HG02970 (cell line): Measurements from ENCODE around the gene FANCE.
"Not testable (repeated sequence)": the region's sequence is repeated elsewhere in the genome, so short reads cannot be mapped to it uniquely, and the experiment has no call there.

Source experiments
- ATAC-seq: cut with Tn5 transposase; IDR thresholded peaks from one replicate; pipeline ENCODE4 v1.9.1; 2021; ENCODE audit warnings: mild to moderate bottlenecking, moderate library complexity, moderate number of reproducible peaks; ENCODE audit not compliant: unreplicated experiment, low FRiP score

The FANCE gene

DNA sequence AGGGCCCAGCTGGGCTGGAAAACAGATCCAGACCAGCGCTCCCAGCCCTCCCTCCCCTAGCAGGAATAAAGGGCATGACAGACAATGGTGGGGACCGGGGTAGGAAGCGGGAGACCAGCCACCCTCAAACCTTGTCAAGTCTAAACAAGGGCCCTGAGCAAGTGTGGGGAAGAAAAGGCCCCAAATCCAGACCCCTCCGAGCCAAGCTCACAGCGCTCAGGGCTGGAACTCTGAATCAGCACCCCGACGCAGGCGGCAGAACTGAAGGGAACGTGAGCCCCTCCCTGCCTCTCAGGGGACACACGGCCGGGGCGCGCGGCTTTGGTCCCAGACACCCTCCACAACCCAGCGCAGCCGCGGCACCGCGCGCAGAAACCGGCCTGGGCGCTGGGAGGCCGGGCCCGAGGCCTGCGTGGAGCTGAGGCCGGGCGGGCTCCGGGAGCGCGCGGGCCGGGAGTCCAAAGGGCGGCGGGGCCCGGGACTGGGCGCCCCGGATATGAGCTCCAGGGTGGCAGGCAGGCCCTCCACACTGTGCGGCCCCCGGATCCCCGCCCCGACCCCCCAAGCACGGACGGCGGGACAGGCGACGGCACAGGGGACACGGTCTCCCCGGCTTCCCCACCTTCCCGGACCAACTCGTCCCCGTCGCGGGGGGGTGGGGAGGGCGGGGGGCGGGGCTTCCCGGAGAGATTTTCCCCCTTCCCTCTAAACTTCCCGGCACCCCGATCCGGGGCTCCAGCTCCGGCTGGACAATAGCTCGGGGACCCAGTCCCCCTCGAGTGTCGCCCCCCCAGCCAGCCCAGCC, 44.1 kb downstream of the FANCE start:
- ATAC-seq: no peak

DNA sequence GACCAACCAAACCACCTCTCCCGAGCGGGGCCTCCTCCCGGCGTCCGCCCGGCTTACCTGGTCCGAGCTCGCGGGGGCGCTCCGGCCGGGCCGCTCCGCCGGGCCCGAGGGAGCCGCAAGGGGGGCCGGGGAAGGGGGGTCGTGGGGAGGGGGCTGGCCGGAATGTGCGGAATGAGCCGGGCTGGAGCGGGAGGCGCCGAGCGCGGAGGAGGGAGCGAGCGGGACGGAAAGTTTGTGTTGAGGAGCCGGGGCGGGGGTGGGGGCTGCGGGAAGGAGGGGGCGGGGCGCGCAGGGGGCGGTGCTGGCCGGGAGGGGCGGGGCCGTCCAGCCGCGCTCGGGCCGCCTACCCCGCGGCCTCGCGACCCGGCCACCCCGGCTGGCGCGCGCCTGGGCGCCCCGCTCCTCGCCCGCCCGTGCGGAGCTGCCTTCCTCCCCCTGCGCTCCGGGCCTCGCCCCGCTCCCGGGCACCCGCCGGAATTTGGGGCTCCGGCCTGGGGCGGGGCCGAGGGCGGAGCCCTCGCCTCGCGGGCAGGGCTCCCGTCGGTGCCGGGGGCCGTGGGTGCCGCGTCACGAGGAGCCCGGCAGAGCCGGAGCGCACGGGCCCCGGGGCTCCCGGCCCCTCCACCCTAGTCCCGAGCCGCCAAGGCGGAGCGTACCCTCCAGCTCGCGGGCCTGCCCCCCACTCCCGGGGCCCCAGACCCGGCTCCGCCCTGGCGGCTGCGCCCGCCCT, 44.9 kb downstream of the FANCE start, which contains the start of gene TEAD3:
Gene TEAD3 (minus strand): TSS at position 239 of the 730 bp plus-strand sequence.
- no peak for ATAC-seq

DNA sequence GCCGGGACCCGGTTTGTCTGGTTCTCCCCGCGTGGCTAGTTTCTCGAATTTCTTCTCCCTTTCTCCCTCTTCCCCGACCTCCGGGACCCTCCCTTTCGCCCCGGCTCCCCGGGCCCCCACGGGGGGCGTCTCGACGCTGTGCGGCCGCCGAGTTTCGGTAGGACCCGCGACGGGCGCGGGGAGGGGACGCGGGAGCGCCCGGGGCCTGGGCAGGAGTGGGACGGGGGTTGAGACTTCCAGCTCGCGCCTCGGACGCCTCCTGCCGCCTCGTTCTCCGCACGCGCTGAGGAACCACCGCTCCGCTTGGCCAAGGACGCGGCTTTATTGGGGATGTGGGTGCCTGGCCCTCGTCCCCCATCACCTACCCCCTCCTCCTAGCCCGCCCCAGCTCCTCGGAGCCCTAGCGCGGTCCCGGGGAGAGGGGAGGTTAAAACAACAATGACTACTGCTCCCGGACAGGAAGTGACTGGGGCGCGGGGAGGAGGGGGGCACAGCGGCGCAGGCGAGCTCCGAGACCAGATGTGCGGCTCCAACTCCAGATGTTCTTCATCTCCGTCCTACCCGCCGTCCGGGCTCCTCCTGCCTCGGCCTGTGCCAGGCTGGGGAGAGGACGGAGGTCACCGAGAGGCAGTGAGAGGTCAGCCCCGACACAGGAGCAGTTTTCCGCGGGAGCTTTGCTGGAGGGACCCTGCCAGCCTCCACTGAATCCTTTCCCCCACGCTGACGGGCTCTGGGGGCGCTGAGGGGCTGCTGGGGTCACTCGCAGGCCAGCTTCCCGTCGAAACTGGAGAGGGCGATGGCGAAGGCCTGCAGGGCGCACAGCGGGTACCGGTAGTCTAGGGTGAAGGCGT, 45.7 kb downstream of the FANCE start:
- no peak for ATAC-seq

DNA sequence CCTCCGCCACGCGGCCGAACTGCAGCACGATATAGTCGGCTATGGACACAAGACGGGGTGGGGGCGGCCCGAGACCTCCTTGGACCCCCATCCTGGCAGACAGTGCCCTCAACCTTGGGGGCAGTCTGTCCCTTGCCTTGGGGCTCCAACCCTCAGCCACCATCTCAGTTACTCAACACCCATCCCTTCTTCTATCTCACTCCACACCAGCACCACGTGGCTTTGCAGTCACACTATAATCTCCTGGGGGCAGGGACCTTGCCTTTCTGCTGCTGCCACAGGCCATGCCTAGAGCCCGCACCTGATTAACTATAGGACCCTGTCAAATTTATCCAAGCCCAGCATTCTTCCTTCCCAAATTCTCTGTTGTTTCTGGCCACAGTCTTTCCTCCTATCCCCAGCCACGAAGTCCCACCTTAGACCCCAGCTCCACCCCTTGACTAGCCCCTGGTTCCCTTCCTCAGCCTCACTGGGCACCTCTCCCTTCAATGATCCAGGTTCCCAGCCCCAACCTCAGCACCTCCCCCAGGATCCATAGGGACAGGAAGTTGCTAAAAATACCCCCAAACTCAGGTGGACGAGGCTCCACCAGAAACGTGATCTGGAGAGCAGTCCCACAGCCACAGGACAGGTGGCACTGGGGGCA, 46.4 kb downstream of the FANCE start:
- ATAC-seq: no peak

DNA sequence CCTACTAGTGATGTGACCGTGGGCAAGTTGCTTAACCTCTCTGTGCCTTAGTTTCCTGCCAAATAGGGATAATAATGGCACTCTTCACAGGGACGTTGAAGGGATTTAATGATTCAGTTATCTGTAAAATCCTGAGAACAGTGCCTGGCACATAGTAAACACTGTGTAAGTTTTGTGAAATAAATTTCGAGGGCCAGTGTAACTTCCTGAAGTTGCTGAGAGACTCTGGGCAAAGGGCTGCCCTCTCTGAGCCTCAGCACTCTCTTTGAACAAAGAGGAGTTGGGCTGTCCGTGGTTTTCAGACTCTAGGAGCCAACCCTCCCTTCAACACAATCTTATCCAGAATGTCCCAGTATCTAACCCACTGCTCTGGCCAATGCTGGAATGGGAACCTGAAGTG, 47.2 kb downstream of the FANCE start:
- ATAC-seq: no peak

DNA sequence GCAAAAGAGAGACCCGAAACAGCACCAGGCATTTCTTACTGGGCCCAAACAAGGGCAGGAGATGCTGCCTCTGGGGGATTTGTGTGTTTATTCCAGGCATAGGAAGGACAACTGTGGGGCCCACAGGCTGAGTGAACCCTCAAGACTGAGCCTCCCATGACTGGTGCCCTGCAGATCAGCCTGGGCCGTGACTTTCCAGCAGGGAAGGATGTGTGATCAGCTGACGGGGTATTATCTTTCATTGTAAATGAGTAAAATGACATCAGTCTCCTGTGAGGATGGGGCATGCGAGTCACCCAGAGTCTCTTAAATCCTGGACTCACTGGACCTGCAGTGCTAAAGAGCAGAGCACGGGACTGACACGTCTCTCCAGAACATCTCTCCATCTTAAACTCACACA, 48.6 kb downstream of the FANCE start:
- no peak for ATAC-seq

DNA sequence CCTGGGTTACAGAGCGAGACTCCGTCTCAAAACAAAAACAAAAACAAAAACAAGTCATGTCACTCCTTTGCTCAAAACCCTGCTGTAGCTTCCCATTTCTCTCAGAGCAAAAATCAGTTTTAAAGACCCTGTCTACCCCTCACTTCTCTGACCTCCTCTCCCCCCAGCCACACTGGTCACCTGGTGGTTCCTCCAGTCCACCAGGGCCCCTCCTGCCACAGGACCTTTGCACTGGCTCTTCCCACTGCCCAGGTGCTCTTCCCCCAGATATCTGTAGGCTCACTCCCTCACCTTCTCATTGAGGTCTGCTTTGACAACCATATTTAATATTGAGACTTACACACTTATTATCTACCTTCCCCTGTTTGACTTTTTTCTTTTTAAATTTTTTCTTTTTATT, 49.6 kb downstream of the FANCE start:
- ATAC-seq: no peak

DNA sequence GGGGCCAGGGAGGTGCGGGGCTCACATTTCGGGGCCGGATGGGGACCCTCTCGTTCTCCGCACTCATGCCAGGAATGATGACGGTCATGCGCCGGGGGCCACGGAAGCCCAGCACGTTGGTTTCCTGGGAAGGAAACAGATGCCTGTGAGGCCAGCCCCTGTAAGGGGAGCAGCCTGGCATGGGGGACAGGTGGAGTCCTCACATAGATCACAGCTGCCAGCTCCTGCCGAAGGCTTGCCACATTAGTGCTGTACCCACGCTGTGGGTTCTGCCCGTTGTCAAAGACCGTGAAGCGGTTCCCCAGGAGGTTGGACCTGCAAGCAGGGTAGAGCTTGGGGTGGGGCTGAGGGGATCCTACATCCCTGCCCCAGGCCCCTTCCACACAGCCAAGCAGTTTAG, 51.4 kb downstream of the FANCE start:
- no peak for ATAC-seq

DNA sequence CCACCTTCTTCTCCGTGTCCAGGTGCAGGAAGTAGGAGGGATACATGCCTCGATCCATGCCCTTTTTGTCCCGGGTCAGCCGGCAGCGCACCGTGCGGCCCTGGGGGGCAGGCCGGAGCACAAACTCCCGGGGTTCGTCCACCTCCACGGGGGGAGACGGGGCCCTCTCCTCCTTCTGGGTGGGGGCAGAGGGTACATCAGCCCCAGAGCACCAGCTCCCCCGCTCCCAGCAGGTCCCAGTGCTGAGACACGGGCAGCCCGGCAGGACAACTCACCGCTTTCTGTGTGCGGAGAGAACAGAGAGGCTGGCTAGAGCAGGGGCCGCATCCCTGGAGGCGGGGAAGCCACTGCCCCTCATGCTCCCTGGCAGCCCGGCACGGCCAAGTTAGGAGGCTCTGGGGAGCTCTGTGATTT, 53.9 kb downstream of the FANCE start:
- ATAC-seq: no peak

DNA sequence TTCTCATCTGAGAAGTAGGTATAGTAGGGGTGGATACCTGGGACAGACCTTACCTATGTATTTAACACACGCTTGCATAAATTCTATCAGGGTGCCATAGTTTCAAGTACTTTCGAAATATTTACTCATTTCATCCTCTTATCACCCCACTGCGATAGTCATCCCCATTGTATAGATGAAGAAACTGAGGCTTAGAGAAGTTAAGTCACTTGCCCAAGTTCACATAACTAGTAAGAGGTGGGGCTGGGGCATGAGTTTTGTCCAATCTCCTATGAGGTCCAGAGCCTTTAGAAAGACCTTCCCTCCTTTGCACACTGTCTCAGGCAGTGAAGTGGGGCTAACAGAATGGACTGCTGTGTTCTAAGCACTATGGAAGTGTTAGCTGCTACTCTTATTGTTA, 54.4 kb downstream of the FANCE start:
- no peak for ATAC-seq

DNA sequence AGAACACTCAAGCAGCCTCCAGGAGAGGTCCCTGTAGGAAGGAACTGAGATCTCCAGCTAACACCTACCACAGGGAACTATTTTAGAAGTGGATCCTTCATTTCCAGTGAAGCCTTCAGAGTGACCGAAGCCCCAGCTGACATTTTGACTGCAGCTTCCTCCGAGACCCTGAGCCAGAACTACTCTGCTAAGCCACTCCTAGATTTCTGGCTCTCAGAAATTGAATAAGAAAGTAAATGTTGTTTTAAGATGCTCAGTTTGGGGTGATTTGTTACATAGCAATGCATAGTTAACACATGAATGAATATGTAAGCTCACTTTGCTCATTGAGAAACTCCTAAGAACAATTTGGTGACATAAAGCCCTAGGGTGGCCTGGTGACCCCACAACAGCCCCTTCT, 55.1 kb downstream of the FANCE start:
- ATAC-seq: no peak

DNA sequence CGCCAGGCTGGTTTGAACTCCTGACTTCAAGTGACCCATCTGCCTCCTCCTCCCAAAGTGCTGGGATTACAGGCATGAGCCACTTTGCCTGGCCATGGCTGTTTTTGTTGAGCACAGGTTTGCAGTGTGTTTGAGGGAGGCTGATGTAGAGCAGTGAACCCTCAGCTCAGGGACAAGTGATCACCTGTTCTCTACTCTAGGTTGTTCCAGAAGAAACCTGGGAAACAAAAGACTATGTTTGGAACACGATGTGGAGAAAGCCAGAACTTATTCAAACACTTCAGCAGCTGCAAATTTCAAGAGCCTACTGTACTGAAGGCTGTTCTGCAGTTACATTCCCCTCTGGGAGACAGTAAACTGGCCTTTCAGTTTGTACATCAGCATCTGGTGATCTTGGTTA, 55.9 kb downstream of the FANCE start:
- no peak for ATAC-seq

DNA sequence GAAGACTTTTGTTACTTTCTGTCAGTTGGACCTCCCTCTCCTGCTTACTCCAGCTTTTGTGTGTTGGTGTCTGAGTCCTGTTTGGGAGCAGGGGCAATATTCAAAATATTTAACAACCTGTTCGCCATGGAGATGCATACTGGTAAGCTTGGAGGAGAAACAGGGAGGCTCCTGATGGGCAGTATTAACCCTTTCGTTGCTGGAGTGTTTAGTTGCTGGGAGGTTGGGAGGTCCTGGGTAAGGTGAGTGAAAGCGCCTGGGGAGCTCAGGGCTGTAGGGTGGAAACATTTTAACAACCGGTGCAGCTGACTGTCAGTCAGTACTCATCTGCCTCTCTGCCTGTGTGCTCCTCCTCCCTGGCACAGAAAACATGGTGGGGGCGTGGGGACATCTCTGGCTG, 56.4 kb downstream of the FANCE start:
- ATAC-seq: no peak

DNA sequence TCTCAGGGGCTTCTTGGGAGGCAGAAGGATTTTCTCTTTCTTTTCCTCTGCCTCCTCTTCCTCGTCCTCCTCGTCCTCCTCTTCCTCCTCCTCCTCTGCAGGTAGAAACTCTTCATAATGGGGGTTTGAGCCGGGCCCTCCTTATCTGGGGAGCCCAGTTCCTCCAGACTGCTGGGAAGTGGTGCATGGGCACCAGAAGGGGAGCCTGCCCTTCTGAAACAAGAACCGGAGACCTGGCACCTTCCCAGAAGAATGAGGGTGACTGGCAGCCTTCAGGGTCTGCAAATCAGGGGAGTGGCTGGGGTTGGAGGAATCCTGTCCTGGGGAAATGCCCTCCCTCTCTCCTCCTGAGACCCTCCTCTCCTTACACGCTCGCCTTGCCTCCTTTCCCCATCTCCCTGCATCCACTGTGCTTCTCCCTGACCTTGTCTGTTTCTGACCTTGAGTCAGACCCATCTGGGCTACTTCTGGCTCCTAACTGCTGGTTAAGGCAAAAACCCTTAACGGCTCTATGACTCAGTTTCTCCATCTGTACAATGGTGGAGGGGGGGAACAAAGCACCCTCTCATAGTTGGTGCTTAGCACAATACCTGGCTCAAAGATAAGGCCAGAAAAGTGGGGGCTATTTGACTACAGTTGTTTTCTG, 58.9 kb downstream of the FANCE start:
- ATAC-seq: no peak

DNA sequence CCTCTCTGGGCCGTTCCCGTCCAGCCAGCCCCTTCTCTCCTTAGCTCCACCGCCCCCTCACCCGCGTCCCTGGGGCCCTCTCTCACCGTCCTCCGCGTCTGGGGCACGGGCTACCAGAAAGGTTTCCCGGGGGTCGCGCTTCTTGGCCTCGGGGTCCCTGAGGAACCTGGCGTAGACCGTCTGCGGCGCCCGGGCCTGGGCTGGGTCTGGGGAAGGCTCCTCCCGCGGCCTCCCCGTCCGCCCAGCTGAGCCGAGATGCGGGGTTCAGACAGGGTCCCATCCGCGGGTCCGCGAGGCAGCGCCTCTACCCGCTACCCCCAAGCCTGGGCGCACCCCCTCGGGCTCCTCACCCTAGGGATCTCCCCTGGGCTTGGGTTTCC, 59.4 kb downstream of the FANCE start:
- no peak for ATAC-seq

DNA sequence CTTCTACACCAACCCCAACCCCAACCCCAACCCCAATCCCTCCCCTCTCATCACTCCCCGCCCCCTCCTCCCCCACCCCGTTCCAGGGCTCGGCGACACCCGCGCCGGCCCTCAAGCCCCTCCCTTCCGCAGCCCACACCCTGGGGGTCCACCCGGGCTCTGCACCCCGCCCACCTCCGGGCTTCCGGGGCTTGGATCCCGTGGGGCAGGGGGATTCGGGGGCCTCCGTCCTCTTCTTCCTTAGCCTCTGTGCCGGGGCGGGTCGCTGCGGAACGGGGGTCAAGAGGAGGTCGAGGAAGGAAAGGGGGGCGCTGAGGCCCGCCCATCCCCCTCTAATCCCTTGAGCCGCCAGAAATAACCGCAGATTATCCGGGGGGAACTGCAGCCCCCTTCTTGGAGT, 59.9 kb downstream of the FANCE start:
- no peak for ATAC-seq

DNA sequence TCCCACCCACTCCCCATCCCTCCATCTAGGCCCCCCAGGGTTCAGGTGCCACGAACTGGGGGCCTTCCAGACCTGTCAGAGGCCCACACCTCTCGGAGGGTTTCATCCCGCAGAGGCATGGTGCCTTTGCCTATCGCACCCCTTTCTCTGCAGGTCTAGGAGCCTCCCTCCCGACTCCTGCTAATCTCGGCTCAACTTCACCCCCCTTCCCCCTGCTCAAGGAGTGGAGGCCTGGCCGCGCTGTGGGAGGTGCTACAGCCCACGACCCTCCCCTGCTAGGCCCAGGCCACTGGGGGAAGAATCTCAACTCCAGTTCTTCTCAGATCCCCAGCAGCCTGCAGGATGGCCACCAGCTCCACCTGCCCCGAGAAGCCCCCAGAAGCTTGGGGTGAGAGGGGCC, 60.6 kb downstream of the FANCE start, which contains the start of gene TULP1:
Gene TULP1 (minus strand): TSS at position 157 of the 400 bp plus-strand sequence. CDS start 38 bp downstream, at position 119.
- ATAC-seq: no peak

DNA sequence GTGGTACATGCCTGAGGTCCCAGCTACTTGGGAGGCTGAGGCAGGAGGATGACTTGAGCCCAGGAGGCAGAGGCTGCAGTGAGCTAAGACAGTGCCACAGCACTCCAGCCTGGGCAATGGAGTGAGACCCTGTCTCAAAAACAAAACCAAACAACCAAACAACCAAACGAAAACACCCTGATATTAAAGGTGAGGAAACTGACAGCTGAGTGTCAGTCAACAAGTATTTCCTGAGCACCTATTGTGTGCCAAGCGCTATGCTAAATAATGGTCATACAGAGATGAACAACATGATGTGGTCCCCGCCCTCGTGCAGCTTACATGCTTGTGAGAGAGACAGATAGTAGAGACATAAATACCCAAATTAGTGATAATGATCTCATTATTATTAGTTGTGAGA, 62.4 kb downstream of the FANCE start:
- no peak for ATAC-seq

DNA sequence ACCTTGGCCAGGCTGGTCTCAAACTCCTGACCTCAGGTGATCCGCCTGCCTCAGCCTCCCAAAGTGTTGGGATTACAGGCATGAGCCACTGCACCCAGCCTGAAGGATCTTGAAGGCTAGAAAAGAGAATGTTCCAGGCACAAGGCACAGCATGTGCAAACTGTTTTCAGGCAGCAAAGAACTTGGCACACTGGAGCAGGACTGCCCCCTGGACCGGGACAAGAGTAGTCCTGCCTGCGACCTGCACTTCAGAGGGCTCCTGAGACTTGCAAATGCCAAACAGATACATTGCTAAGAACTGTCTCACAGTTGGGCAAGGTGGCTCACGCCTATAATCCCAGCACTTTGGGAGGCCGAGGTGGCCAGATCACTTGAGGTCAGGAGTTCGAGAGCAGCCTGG, 63.8 kb downstream of the FANCE start:
- ATAC-seq: not testable (repeated sequence)
